ENCODE data around the gene CNDP1.
"Not testable (repeated sequence)": the region's sequence is repeated elsewhere in the genome, so short reads cannot be mapped to it uniquely, and the experiment has no call there.

The CNDP1 gene

DNA sequence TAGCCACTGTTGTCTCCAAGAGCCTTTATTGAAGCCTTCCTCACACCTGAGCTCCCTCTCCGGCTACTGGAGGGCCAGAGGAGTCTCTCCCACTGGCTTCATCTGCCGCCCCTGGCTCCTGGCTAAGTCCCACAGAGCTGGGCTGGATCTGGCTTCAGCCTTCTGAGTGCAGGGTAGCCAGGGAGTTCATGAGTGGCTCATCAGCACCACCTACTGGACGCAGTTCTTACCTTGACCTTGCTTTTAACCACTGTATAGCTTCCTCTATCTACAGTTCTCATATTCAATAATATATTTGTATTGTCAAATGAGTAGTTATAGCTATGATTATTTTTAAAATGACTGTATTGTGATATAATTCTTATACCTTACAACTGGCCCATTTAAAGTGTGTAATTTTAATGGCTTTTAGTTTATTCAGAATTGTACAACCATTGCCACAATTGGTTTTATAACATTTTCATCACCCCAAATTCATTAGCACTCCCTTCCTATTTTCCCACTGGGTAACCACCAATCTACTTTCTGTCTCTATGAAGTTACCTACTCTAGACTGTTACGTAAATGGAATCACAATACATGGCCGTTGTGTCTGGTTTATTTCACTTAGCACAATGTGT, 17.7 kb downstream of the CNDP1 start:
- TF ChIP-seq, protein P1, sequence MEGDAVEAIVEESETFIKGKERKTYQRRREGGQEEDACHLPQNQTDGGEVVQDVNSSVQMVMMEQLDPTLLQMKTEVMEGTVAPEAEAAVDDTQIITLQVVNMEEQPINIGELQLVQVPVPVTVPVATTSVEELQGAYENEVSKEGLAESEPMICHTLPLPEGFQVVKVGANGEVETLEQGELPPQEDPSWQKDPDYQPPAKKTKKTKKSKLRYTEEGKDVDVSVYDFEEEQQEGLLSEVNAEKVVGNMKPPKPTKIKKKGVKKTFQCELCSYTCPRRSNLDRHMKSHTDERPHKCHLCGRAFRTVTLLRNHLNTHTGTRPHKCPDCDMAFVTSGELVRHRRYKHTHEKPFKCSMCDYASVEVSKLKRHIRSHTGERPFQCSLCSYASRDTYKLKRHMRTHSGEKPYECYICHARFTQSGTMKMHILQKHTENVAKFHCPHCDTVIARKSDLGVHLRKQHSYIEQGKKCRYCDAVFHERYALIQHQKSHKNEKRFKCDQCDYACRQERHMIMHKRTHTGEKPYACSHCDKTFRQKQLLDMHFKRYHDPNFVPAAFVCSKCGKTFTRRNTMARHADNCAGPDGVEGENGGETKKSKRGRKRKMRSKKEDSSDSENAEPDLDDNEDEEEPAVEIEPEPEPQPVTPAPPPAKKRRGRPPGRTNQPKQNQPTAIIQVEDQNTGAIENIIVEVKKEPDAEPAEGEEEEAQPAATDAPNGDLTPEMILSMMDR (IDR thresholded peaks at IDR 0.05; ENCODE audit: insufficient read depth, low read depth, low read length, missing control alignments) = peak; percentile 81
- H3K4me3 ChIP-seq (ENCODE audit: low read depth, low read length) = no peak overlapping the region
- peak; percentile 86 for DNase-seq (ENCODE audit: low read depth)

DNA sequence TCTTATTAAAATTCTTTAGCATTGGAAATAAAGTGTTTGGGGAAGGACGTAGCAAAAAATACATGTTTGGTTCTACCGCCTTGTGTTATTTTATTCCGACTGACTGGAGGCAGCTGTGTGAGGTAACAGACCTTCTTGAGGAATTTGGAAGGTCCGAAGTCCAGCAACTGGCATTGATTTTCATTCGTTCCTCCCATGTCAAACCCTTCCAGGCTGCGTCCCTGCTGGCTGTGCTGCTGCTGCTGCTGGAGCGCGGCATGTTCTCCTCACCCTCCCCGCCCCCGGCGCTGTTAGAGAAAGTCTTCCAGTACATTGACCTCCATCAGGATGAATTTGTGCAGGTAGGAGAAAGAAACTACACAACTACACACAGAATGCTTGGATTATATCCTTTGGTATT, 21.8 kb downstream of the CNDP1 start:
- no peak for DNase-seq (ENCODE audit: low read depth)
- H3K4me3 ChIP-seq (ENCODE audit: low read depth, low read length) = no peak overlapping the region
- TF ChIP-seq, protein P1 (IDR thresholded peaks at IDR 0.05; ENCODE audit: insufficient read depth, low read depth, low read length, missing control alignments) = no peak

DNA sequence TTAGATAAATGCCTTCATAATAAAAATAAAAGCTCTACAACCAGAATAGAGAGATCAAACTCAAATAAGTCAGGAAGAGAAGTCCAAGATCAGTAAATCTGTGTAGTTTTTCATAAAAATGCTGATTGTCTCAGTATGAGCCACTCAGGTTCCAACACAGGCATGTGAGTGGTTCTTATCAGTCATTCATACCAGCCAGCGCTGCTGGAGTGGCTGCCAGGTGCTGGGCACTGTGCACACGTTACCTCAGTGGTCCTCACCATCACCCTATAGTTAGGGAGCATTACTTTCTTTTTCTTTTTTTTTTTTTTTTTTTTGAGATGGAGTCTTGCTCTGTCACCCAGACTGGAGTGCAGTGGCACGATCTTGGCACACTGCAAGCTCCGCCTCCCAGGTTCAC, 23.8 kb downstream of the CNDP1 start:
- TF ChIP-seq, protein P1 (IDR thresholded peaks at IDR 0.05; ENCODE audit: insufficient read depth, low read depth, low read length, missing control alignments) = no peak
- DNase-seq (ENCODE audit: low read depth) = no peak
- no peak overlapping the region for H3K4me3 ChIP-seq (ENCODE audit: low read depth, low read length)

DNA sequence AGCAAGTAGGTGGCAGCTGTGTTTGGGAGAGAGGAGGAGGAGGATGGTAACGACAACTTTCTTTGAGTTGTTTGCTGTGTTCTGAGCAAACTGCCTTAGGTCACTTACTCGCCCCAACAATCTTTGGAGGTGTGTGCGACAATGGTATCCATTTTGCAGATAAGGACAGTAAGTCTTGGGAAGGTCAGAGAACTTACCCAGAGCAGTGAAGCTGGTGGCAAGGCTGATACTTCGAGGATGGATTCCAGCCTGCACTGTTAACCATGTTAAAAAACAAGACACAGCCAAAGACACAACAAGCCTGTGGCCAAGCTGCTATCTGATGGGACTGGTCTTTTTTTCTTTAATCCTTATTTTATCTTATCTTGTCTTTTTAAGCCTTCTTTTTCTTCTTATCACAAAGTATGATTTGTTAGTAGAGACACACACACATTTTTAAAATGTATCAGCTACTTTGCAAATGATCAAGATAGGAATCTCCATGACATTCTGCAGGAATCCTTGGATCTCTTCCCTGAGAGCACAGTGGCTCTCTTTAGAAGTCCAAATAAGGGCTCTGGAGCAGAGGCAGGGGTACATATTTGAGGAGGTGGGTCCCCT, 27.9 kb downstream of the CNDP1 start:
- no peak for DNase-seq (ENCODE audit: low read depth)
- no peak overlapping the region for H3K4me3 ChIP-seq (ENCODE audit: low read depth, low read length)
- TF ChIP-seq, protein P1 (IDR thresholded peaks at IDR 0.05; ENCODE audit: insufficient read depth, low read depth, low read length, missing control alignments) = no peak

DNA sequence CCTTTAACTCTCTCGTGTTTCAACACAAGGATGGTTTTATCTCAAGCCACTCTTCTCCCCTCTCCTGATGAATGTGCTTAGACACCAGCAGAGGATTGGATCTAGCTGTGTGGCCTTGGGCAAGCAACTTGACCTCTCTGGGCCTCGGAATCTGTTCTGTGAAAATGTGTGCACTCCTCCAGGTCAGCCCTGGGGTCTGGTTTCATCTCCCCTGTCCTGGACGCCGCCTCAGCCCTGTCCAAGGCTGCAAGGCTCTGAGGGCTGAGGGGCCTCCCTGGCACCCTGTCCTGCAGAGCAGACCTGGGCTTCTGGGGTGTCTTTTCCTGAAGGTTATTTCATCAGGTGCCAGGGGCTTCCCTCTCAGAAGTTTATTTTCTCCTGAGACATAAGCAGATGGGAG, 28.5 kb downstream of the CNDP1 start:
- no peak overlapping the region for H3K4me3 ChIP-seq (ENCODE audit: low read depth, low read length)
- TF ChIP-seq, protein P1 (IDR thresholded peaks at IDR 0.05; ENCODE audit: insufficient read depth, low read depth, low read length, missing control alignments) = no peak
- DNase-seq (ENCODE audit: low read depth) = no peak

DNA sequence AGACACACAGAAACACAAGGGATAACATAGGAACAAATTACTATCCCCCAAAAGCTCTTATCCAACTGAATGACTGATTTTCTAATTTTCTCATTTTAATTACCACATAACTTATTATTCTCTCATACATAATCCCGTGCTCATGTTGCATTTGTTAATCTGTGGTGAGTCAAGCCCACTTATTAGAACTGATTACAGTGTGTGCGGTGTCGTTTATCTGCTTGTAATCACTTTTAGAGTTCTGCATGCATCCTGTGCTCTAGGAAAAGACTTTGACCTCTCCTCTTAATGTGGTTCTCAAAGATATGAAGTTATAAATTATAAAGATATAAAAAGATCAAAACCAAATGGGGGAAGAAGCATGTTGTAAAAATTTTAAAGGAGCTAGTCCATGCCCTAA, 29.7 kb downstream of the CNDP1 start:
- no peak for DNase-seq (ENCODE audit: low read depth)
- TF ChIP-seq, protein P1 (IDR thresholded peaks at IDR 0.05; ENCODE audit: insufficient read depth, low read depth, low read length, missing control alignments) = no peak
- H3K4me3 ChIP-seq (ENCODE audit: low read depth, low read length) = no peak overlapping the region

DNA sequence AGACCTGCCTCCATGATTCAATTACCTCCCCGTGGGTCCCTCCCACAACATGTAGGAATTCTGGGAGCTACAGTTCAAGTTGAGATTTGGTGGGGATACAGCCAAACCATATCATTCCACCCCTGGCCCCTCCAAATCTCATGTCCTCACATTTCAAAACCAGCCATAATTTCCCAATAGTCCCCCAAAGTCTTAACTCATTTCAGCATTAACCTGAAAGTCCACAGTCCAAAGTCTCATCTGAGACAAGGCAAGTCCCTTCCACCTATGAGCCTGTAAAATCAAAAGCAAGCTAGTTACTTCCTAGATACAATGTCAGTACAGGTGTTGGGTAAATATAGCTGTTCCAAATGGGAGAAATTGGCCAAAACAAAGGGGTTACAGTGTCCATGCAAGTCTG, 30.9 kb downstream of the CNDP1 start:
- not testable (repeated sequence) for H3K4me3 ChIP-seq (ENCODE audit: low read depth, low read length); DNase-seq (ENCODE audit: low read depth)

DNA sequence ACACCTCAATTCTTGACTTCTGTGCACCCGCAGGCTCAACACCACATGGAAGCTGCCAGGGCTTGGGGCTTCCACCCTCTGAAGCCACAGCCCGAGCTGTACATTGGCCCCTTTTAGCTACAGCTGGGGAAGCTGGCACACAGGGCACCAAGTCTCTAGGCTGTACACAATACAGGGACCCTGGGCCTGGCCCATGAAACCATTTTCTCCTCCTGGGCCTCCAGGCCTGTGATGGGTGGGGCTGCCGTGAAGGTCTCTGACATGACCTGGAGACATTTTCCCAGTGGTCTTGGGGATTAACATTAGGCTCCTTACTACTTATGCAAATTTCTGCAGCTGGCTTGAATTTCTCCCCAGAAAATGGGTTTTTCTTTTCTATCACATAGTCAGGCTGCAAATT, 31.7 kb downstream of the CNDP1 start:
- H3K4me3 ChIP-seq (ENCODE audit: low read depth, low read length); DNase-seq (ENCODE audit: low read depth): not testable (repeated sequence)
